NT2/D1 (cell line): Measurements from ENCODE around the gene ITSN2.

ENCODE experiments used
- SUZ12 ChIP-seq: IDR thresholded peaks from 2 replicates; pipeline ENCODE4 v1.6.1; 2011; ENCODE audit not compliant: insufficient read length, insufficient read depth; ENCODE audit errors: extremely low read depth
- YY1 ChIP-seq: IDR thresholded peaks from 2 replicates; pipeline ENCODE4 v1.6.1; 2011; ENCODE audit not compliant: insufficient read length, insufficient read depth
- ZNF274 ChIP-seq: IDR thresholded peaks from 2 replicates; pipeline ENCODE4 v1.6.1; 2011; ENCODE audit warnings: mild to moderate bottlenecking, low read depth, low read length

GRCh38 chr2:24207359-24207758, 153.0 kb downstream of the ITSN2 start:
- TF ChIP-seq YY1 (no peak), SUZ12 (no peak), ZNF274 (no peak)
